H9 (cell line): ENCODE results near the gene EXD2. TPM values are rescaled to one million over a fixed set of nuclear protein-coding genes. Genes with fewer than 3 reads are reported as not detected.

ENCODE experiments used
- DNase-seq: peaks from one replicate; pipeline ENCODE4 v3.0.0-alpha.2; 2017
- H2AFZ ChIP-seq: one replicate; pipeline ENCODE4 v1.6.1; 2013; ENCODE audit warnings: mild to moderate bottlenecking, low read length, control low read depth, moderate library complexity
- H2AK5ac ChIP-seq: 2 replicates; pipeline ENCODE4 v1.6.1; 2013; ENCODE audit warnings: low read length, control low read depth, mixed read lengths; ENCODE audit not compliant: insufficient read length
- H2BK120ac ChIP-seq: one replicate; pipeline ENCODE4 v1.6.1; 2013; ENCODE audit warnings: low read depth, mild to moderate bottlenecking, low read length, control low read depth, inconsistent platforms; ENCODE audit not compliant: poor library complexity, severe bottlenecking
- H2BK12ac ChIP-seq: 2 replicates; pipeline ENCODE4 v1.6.1; 2013; ENCODE audit warnings: low read length, control low read depth, mixed read lengths, low read depth; ENCODE audit not compliant: insufficient read length
- H2BK15ac ChIP-seq: 2 replicates; pipeline ENCODE4 v1.6.1; 2013; ENCODE audit warnings: low read depth, low read length, control low read depth
- H2BK20ac ChIP-seq: one replicate; pipeline ENCODE4 v1.6.1; 2013; ENCODE audit warnings: low read depth, mild to moderate bottlenecking, low read length, control low read depth, inconsistent platforms; ENCODE audit not compliant: poor library complexity, severe bottlenecking
- H2BK5ac ChIP-seq: 2 replicates; pipeline ENCODE4 v1.6.1; 2013; ENCODE audit warnings: low read length, control low read depth, mixed read lengths; ENCODE audit not compliant: insufficient read length
- H3K14ac ChIP-seq: 2 replicates; pipeline ENCODE4 v1.6.1; 2013; ENCODE audit warnings: low read length, control low read depth; ENCODE audit not compliant: insufficient read depth
- H3K18ac ChIP-seq: 2 replicates; pipeline ENCODE4 v1.6.1; 2013; ENCODE audit warnings: low read depth, mild to moderate bottlenecking, mixed read lengths, low read length, control low read depth; ENCODE audit not compliant: insufficient read length
- H3K23ac ChIP-seq: 2 replicates; pipeline ENCODE4 v1.6.1; 2013; ENCODE audit warnings: low read length, control low read depth, mixed read lengths, low read depth; ENCODE audit not compliant: insufficient read length
- H3K23me2 ChIP-seq: 2 replicates; pipeline ENCODE4 v1.6.1; 2013; ENCODE audit warnings: low read depth, mild to moderate bottlenecking, mixed read lengths, low read length, control low read depth; ENCODE audit not compliant: insufficient read length, poor library complexity, severe bottlenecking
- H3K27ac ChIP-seq: 2 replicates; pipeline ENCODE4 v1.5.1; 2013; ENCODE audit warnings: low read length, control low read depth, mixed read lengths, low read depth; ENCODE audit not compliant: insufficient read length
- H3K27me3 ChIP-seq: 2 replicates; pipeline ENCODE4 v1.6.1; 2013; ENCODE audit warnings: low read length, control low read depth, inconsistent platforms; ENCODE audit not compliant: insufficient read depth
- H3K4ac ChIP-seq: 2 replicates; pipeline ENCODE4 v1.6.1; 2013; ENCODE audit warnings: low read depth, mild to moderate bottlenecking, control low read depth, inconsistent platforms, low read length, moderate library complexity
- H3K4me1 ChIP-seq: 2 replicates; pipeline ENCODE4 v1.6.1; 2013; ENCODE audit warnings: low read length, control low read depth, inconsistent platforms; ENCODE audit not compliant: insufficient read depth
- H3K4me2 ChIP-seq: 2 replicates; pipeline ENCODE4 v1.6.1; 2013; ENCODE audit warnings: low read length, control low read depth, mixed read lengths; ENCODE audit not compliant: insufficient read length, insufficient read depth
- H3K56ac ChIP-seq: 2 replicates; pipeline ENCODE4 v1.6.1; 2013; ENCODE audit warnings: low read depth, mild to moderate bottlenecking, mixed read lengths, low read length, control low read depth; ENCODE audit not compliant: insufficient read length
- H3K79me1 ChIP-seq: 2 replicates; pipeline ENCODE4 v1.6.1; 2013; ENCODE audit warnings: low read depth, mild to moderate bottlenecking, moderate library complexity, low read length, control low read depth, inconsistent platforms; ENCODE audit not compliant: insufficient read depth, poor library complexity, severe bottlenecking
- H3K79me2 ChIP-seq: 2 replicates; pipeline ENCODE4 v1.6.1; 2013; ENCODE audit warnings: low read length, control low read depth, inconsistent platforms; ENCODE audit not compliant: insufficient read depth
- H3K9ac ChIP-seq: 2 replicates; pipeline ENCODE4 v1.6.1; 2013; ENCODE audit warnings: low read length, control low read depth, mixed read lengths; ENCODE audit not compliant: insufficient read length; ENCODE audit errors: extremely low read depth
- H3K9me3 ChIP-seq: one replicate; pipeline ENCODE4 v1.6.1; 2013; ENCODE audit warnings: low read depth, low read length, inconsistent platforms; ENCODE audit not compliant: control insufficient read depth
- H3T11ph ChIP-seq: one replicate; pipeline ENCODE4 v1.6.1; 2013; ENCODE audit warnings: mild to moderate bottlenecking, low read length, control low read depth, inconsistent platforms
- H4K20me1 ChIP-seq: one replicate; pipeline ENCODE4 v1.6.1; 2013; ENCODE audit not compliant: control insufficient read depth, insufficient read length, insufficient read depth
- H4K5ac ChIP-seq: 2 replicates; pipeline ENCODE4 v1.6.1; 2013; ENCODE audit warnings: low read depth, mild to moderate bottlenecking, mixed read lengths, low read length, control low read depth; ENCODE audit not compliant: insufficient read length
- H4K8ac ChIP-seq: replicated peaks from 2 replicates; pipeline ENCODE4 v1.6.1; 2013; ENCODE audit warnings: low read length, control low read depth, mixed read lengths, low read depth; ENCODE audit not compliant: insufficient read length
- H4K91ac ChIP-seq: 2 replicates; pipeline ENCODE4 v1.6.1; 2013; ENCODE audit warnings: low read depth, mild to moderate bottlenecking, moderate library complexity, mixed read lengths, low read length, control low read depth; ENCODE audit not compliant: insufficient read length
- H3K27ac Mint-ChIP-seq, 3 experiments: 2 replicates in 2 of 3; 3 replicates in 1 of 3; pipeline ENCODE4 v1.8.0; 2020 to 2021; ENCODE audit warnings: mixed read lengths in 3 of 3, mild to moderate bottlenecking in 1 of 3, moderate library complexity in 1 of 3
- H3K27me3 Mint-ChIP-seq: 2 replicates; pipeline ENCODE4 v1.8.0; 2021; ENCODE audit warnings: low read depth, mild to moderate bottlenecking, moderate library complexity, mixed read lengths
- H3K36me3 Mint-ChIP-seq, 3 experiments: 2 replicates in 2 of 3; 3 replicates in 1 of 3; pipeline ENCODE4 v1.8.0; 2020 to 2021; ENCODE audit warnings: low read depth in 3 of 3, mixed read lengths in 3 of 3; ENCODE audit not compliant: insufficient read depth in 1 of 3
- H3K4me1 Mint-ChIP-seq, 2 experiments: 2 replicates each; pipeline ENCODE4 v1.8.0; 2020; ENCODE audit warnings: mixed read lengths in 2 of 2
- H3K4me3 Mint-ChIP-seq, 2 experiments: 2 replicates in 1 of 2; 3 replicates in 1 of 2; pipeline ENCODE4 v1.8.0; 2020 to 2021; ENCODE audit warnings: mild to moderate bottlenecking in 2 of 2, mixed read lengths in 2 of 2, moderate library complexity in 1 of 2
- H3K9me3 Mint-ChIP-seq, 2 experiments: 2 replicates in 1 of 2; 3 replicates in 1 of 2; pipeline ENCODE4 v1.8.0; 2020; ENCODE audit warnings: mild to moderate bottlenecking in 2 of 2, mixed read lengths in 2 of 2, moderate library complexity in 1 of 2
- CTCF ChIP-seq: fragments of 200-600 bp; sonication (generic); conservative IDR thresholded peaks from 3 replicates; pipeline ENCODE4 v1.8.0; 2021; ENCODE audit warnings: antibody characterized with exemption, mild to moderate bottlenecking
- WGBS: extraction: QIAGEN DNeasy Blood & Tissue Kit; methylation state at CpG from one replicate; pipeline ENCODE4 v1.1.7; 2013; ENCODE audit warnings: missing lambda C conversion rate, low lambda C conversion rate, mixed read lengths; ENCODE audit not compliant: insufficient read length; ENCODE audit errors: extremely low coverage; 5-methylcytosine and 5-hydroxymethylcytosine counted together
- total RNA-seq: library from RNA; stranded (reverse); gene quantifications from 2 replicates; pipeline ENCODE4 v1.2.1, GENCODE V29; 2021

The EXD2 gene
- total RNA-seq, 1 experiment from 2014 or later: 19.6 TPM

- H3K4me1 ChIP-seq: peaks cover 4% of the 10 kb centered on the region; the same call in 1 of the 2 replicates
- peak; percentile 21; the same call in 1 of the 3 replicates for TF ChIP-seq CTCF
- no peak overlapping the region for H3K4ac ChIP-seq
- H3K27me3 ChIP-seq: no peaks in the 10 kb centered on the region; the same call in 1 of the 2 replicates
- H4K20me1 ChIP-seq: no peaks in the 10 kb centered on the region
- H3K18ac ChIP-seq: no peak overlapping the region
- H4K8ac ChIP-seq: no peak overlapping the region
- no peak overlapping the region for H4K91ac ChIP-seq
- no peak overlapping the region for H3K27ac ChIP-seq
- H2BK15ac ChIP-seq: no peak overlapping the region
- no peak for DNase-seq
- no peak overlapping the region for H2BK20ac ChIP-seq
- H3K9ac ChIP-seq: no peak overlapping the region
- peaks cover 16% of the 10 kb centered on the region for H3K23me2 ChIP-seq
- Mint-ChIP-seq H3K36me3 (no peaks in the 10 kb centered on the region), H3K4me1 (peaks cover 17 to 27% of the 10 kb centered on the region in 2 experiments), H3K9me3 (0 out of 5 replicates have a peak, but pooled peaks cover 0 to 2% of the 10 kb centered on the region in 2 experiments), H3K4me3 (peak overlapping the region; percentile 17 to 32; a peak in 2 of 5 replicates), H3K27ac (no peak overlapping the region), H3K27me3 (peaks cover 13% of the 10 kb centered on the region)
- no peak overlapping the region for H4K5ac ChIP-seq
- H3K79me1 ChIP-seq: peaks cover 1% of the 10 kb centered on the region
- H2BK5ac ChIP-seq: no peak overlapping the region
- no peak overlapping the region for H3K56ac ChIP-seq
- no CpG with 5 or more reads among the region's 4 CpGs for WGBS
- H3K23ac ChIP-seq: no peak overlapping the region
- H3K14ac ChIP-seq: no peak overlapping the region
- no peak overlapping the region for H2BK12ac ChIP-seq
- H3K79me2 ChIP-seq: peaks cover 2% of the 10 kb centered on the region; the same call in 1 of the 2 replicates
- no peak overlapping the region for H2AK5ac ChIP-seq
- no peaks in the 10 kb centered on the region for H3K9me3 ChIP-seq
- H2BK120ac ChIP-seq: no peak overlapping the region
- no peak overlapping the region for H2AFZ ChIP-seq
- H3K4me2 ChIP-seq: peak overlapping the region; percentile 20
- H3T11ph ChIP-seq: no peak overlapping the region
These were observed 36.5 kb upstream of the EXD2 start for GRCh38 chr14:69154779-69155178.
